H54 (cell line): ENCODE results near the gene KYAT1.

Source experiments
- DNase-seq: peaks from one replicate; pipeline ENCODE4 v3.0.0; 2011; ENCODE audit warnings: low spot score, mixed read lengths; ENCODE audit not compliant: insufficient read length
- FAIRE-seq: peaks from 3 replicates; lab custom pipeline; 2011; peaks lifted over from hg19 to GRCh38; lab: Jason Lieb, UNC
- POLR2A ChIP-seq: IDR thresholded peaks from 2 replicates; pipeline ENCODE4 v1.6.1; 2011; ENCODE audit warnings: low read depth, mild to moderate bottlenecking, low read length

Gene KYAT1

DNA sequence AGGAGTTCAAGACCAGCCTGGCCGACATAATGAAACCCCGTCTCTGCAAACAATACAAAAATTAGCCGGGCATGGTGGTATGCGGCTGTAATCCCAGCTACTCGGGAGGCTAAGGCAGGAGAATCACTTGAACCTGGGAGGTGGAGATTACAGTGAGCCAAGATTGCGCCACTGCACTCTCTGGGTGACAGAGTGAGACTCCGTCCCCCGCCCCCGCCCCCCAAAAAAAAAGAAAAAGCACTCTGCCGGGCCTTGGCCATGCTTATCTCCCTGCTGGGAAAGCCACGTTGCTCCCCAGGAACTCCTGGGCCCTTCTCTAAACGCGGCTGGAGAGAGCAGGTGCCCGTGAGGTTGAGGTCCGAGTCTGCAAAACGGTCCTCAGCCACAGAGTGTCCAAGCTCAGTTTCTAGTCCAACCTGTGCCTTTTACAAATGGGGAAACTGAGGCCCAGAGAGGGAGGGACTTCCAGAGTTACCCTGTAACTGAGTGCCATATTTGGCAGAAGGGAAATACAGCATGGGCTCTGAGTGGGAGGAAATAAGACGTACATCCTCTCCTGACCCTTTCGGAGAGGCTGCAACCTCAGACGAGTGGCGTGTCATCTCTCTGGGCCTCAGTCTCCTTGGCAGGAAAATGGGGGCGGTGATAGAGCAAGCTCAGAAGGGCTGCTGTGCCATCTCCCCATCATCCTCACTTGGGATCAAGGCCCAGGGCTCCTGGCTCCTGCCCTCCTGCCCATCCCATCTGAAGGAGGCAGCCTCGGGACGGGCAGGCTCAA lies 32.4 kb upstream of the KYAT1 start:
- no peak for DNase-seq
- FAIRE-seq, result no peak
- no peak for TF ChIP-seq POLR2A

DNA sequence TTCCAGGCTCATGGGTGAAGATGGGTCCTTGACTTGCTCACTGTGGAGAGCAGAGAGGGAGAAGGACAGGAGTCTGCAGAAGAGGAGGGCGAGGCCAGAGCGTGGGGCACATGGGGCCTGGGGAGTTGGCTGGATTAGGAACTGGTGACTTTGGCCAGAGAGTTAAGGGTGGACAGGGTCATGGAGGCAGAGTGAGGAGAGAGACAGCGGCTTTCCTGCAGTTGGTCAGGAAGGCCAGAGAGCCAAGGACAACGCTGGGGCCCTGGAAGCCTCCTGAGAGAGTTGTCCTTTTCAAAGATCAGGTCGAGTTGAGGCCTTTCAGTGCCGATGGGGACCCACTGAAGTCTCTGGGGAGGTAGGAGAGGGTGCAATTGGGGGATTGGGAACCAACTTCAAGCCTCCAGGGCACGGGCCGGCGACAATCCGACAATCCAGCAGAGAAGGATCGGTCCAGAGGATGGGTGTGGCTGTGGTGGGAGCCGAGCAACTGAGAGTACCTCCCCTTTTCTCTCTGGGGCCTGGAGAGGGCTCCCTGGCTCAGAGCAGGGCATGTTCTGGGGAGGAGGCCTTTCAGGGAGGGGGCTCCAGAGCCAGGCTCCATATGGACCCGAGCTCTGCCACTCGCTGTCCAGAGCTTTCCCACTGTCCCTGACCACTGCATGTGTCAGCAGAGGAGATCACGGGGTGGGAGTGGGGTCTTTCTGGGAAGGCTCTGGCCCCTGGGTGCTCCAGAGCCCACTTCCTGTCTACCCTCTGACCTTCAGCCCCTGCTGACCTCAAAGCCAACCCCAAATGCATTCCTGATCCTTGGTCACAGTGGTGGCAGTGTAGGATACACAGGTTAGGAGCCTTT lies 31.5 kb upstream of the KYAT1 start:
- TF ChIP-seq POLR2A, result no peak
- no peak for FAIRE-seq
- DNase-seq, result no peak

GRCh38 chr9:128912270-128912853 lies 30.6 kb upstream of the KYAT1 start:
- FAIRE-seq (peak; percentile 79), DNase-seq (peak; percentile 95)
- TF ChIP-seq POLR2A, result no peak; the same call in 1 of the 2 replicates

- no peak; the same call in 1 of the 2 replicates for TF ChIP-seq POLR2A
- FAIRE-seq (peak; percentile 48), DNase-seq (peak; percentile 84)
Observed at GRCh38 chr9:128911529-128912035, 29.8 kb upstream of the KYAT1 start.

- FAIRE-seq, result no peak
Observed at GRCh38 chr9:128910906-128911305, 29.2 kb upstream of the KYAT1 start.

DNA sequence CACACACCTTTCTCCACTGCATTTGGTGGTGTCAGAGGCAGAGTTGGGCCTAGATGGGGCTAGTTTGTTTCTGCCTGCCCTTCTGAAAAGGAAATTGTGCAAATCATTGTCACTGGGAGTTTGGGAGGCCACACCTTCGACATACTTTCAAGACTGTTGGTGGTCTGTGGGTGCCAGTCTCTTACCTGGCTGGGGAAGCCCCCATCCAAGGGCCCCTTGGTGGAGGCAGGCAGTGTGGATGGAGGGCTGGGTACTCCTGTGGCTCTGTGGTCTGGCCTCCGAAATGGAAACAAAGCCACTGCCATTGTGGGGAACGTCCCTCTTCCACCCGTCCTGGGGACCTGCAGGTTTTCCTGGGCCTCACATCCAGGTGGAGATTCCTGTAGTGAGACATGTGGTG lies 28.1 kb upstream of the KYAT1 start:
- no peak for TF ChIP-seq POLR2A

More at GRCh38 chr9:128910906-128911305, 29.2 kb upstream of the KYAT1 start:
- no peak for DNase-seq
- TF ChIP-seq POLR2A, result no peak

DNA sequence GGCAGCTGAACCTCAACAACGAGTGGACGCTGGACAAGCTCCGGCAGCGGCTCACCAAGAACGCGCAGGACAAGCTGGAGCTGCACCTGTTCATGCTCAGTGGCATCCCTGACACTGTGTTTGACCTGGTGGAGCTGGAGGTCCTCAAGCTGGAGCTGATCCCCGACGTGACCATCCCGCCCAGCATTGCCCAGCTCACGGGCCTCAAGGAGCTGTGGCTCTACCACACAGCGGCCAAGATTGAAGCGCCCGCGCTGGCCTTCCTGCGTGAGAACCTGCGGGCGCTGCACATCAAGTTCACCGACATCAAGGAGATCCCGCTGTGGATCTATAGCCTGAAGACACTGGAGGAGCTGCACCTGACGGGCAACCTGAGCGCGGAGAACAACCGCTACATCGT lies 26.6 kb upstream of the KYAT1 start:
- FAIRE-seq (no peak), DNase-seq (no peak)
- TF ChIP-seq POLR2A, result no peak

More for the DNA sequence above, 28.1 kb upstream of the KYAT1 start:
- DNase-seq (no peak), FAIRE-seq (no peak)

DNA sequence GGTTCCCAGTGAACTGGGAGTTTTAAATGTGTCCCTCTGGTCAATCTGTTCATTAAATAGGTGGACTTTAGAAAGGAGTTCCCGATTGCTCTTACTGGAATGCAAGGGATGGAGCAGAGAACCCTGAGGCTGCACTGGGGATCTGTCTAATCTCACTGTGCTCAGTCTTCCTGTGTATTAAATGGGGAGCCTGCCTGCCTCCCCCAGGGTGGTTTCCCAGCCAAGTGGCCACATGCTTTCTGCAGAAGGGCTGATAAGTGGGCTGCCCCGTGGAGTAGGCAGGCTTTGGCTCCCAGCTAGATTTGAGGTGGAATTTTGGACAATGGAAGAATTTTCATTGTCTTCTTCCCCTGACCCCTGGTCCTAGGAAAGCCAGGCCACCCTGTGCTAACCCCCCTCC lies 25.0 kb upstream of the KYAT1 start:
- no peak for TF ChIP-seq POLR2A
- FAIRE-seq, result no peak
- DNase-seq, result no peak

- TF ChIP-seq POLR2A, result no peak
- FAIRE-seq (no peak), DNase-seq (no peak)
Observed at GRCh38 chr9:128905964-128906363, 24.2 kb upstream of the KYAT1 start.

DNA sequence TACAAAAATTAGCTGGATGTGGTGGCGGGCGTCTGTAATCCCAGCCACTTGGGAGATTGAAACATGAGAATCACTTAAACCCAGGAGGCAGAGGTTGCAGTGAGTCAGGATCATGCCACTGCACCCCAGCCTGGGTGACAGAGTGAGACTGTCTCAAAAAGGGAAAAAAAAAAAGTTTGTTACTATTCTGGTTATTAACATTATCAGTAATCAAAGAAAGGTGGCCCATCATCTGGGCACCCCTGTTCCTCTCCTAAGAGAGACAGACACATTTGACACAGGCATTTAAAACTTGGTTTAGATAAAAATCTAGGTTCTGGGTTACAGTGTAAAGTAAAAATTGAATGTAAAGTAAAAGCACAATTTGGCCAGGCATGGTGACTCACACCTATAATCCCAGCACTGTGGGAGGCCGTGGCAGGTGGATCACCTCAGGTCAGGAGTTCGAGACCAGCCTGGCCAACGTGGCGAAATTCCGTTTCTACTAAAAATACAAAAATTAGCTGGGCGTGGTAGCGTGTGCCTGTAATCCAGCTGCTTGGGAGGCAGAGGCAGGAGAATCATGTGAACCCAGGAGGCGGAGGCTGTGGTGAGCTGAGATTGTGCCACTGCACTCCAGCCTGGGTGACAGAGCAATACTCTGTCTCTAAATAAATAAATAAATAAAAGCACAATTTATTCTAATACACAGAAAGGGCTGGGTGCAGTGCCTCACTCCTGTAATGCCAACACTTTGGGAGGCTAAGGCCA lies 22.3 kb upstream of the KYAT1 start:
- FAIRE-seq (no peak), DNase-seq (no peak)
- TF ChIP-seq POLR2A, result no peak

GRCh38 chr9:128903079-128903461 lies 21.3 kb upstream of the KYAT1 start:
- no peak for TF ChIP-seq POLR2A
- no peak for DNase-seq
- no peak for FAIRE-seq

- TF ChIP-seq POLR2A, result no peak
- no peak for DNase-seq
- no peak for FAIRE-seq
Observed at GRCh38 chr9:128902351-128903078, 20.8 kb upstream of the KYAT1 start.
